ENCODE results near the gene KIF1B.
"Not testable (repeated sequence)": the region's sequence is repeated elsewhere in the genome, so short reads cannot be mapped to it uniquely, and the experiment has no call there.

The KIF1B gene

DNA sequence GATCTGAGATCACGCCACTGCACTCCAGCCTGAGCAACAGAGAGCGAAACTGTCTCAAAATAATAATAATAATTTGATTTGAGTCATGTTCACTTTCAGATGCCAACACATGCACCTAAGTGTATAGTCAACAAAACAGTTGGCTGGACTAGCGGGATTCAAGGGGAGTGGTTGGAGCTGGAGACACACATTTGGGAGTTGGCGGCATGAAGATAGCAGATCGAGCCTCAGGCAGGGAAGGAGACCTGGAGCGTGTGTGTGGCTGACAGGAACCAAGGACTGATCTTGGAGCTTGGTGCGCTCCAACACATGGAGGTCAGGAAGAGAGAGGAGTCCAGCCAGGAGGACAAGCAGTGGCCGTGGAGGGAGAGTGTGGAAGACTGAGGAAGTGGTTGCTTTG lies 173.8 kb downstream of the KIF1B start:
- DNase-seq: no peak

DNA sequence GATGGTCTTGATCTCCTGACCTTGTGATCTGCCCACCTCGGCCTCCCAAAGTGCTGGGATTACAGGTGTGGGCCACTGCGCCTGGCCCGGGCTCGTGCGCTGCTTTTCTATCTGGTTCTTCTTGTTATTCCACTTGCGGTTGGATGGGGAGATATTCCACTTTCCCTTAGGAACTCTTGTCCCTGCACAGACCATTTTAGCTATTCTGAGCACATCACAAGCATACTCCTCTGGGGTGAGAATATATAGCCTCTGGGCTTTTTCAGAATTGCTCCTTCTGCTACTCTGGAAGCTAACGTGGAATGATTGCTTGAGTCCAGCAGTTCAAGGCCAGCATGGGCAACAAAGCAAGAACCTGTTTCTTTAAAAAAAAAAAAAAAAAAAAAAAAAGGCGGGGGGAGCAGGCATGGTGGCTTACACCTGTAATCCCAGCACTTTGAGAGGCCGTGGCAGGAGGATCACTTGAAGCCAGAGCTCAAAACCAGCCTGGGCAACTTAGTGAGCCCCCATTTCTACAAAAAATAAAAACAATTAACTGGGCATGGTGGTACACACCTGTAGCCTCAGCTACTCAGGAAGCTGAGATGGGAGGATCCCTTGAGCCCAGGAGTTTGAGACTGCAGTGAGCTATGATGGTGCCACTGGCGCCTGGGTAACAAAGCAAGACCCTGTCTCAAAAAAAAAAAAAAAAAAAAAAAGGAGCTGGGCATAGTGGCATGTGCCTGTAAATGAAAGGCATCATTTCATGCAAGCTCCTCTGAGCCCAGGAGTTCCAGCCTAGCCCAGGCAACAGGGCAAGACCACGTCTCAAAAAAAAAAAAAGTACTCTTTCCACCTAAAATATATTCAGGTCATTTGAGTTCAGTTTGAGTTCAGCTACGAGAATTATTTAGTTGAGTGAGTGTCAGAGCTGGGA lies 176.6 kb downstream of the KIF1B start:
- no peak for DNase-seq

DNA sequence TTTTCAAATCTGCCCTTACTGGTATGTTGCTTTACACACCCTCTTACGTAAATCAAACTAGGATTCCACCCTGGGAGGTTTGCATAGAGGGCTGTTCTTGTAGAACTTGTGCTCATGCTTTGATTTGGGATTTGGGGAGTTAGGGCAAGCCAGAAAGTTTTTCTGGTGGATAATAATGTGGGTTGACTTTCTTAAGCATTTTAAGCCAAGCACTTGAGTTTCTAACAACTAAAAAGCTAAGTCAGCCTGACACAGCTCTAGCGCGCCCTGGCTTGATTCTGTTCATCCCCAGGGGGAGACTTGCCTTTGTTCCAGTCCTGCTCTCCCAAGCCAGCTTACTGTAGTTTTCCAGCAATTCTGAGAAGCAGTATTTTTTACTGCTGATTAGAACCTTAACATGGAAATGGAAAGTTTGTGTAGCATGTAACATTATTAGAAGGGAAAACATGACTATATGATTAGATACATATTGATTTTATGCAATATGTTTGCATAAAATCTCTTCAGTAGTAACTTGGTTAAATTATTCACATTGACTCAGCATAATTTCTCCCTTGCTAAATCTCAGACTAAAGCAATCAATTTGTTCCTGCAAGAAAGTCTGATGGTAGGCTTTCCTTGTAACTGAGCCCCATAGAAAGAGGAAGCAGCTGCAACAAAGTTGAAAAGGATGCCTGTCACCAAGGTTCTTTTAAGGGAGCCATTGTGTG lies 177.5 kb downstream of the KIF1B start:
- peak in 15 of 58 donors; percentile 3 to 24 (median 6) for DNase-seq

DNA sequence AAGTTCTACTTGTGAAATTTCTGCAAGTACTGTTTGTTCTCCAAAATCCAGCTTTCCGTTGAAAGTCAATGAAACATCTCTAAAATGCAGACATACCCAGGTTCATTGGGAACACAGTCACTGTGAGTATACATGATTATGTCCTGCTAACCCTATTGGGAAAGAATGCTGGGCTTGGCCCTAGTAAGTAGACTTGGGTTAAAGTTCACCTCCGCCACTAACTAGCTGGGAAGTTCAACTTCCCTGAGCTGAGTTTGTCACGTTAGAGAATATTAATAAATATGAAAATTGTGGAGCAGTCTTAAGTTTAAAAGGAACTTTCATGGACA lies 178.0 kb downstream of the KIF1B start:
- no peak for DNase-seq

DNA sequence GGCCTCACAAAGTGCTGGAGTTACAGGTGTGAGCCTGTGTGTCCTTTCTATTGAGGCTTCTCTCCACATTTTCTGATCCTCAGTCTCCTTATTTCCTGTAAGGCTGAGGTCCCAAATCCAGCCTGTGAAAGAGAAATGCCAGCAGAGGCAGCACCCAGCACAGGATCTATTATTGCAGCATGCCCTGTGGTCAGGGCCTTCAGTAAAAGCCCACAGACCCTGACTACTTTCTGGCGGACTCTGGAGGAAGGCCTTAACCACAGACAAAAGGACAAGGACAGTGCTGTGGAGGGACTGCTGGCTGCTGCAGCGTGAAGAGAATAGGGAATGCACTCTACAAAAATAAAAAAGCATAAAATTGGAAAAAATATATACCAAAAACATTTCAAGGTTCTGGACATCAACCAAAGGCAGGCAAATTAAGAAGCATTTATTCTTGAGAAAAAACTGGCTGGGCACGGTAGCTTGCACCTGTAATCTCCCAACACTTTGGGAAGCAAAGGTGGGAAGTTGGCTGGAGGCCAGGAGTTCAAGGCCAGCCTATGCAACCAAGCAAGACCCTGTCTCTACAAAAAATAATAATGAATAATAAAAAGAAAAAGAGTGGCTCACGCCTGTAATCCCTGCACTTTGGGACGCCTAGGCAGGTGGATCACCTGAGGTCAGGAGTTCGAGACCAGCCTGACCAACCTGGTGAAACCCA lies 179.1 kb downstream of the KIF1B start:
- no peak for DNase-seq

DNA sequence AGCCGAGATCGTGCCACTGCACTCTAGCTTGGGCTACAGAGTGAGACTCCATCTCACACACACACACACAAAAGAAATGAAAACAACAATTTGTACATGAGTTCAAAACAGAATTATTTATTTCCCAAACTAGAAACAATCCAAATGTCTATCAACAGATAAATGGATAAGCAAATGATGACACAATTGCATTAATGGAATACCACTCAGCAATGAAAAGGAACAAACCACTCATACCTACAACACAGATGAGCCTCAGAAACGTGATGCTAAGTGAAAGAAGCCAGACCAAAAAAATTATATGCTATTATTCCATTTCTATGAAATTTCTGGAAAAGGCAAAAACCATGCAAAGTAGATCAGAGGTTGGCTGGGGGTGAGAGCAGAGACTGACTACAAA lies 186.5 kb downstream of the KIF1B start:
- DNase-seq: no peak

DNA sequence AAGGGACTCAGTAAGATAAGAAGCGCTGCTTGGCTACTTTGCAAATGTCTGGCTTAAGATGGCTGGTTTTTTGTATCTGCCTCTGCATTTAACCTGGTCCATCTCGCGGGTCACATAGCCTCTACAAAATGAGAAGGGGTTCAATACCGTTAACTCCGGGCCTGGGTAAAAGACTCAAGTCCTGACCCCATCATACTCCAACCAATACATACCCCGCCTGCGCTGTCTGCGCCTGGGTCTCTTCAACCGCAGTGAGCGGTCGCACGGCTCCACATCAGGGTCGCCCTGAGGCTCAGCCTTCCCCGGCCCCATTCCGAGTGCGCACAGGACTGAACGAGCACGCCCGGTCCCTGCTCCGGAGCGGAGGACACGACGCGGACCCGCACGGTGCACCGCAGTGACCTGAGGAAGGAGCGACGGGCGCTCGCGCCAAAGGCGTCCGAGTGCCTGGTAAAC lies 187.9 kb downstream of the KIF1B start:
- DNase-seq: peak in 1 of 58 donors; percentile 56

DNA sequence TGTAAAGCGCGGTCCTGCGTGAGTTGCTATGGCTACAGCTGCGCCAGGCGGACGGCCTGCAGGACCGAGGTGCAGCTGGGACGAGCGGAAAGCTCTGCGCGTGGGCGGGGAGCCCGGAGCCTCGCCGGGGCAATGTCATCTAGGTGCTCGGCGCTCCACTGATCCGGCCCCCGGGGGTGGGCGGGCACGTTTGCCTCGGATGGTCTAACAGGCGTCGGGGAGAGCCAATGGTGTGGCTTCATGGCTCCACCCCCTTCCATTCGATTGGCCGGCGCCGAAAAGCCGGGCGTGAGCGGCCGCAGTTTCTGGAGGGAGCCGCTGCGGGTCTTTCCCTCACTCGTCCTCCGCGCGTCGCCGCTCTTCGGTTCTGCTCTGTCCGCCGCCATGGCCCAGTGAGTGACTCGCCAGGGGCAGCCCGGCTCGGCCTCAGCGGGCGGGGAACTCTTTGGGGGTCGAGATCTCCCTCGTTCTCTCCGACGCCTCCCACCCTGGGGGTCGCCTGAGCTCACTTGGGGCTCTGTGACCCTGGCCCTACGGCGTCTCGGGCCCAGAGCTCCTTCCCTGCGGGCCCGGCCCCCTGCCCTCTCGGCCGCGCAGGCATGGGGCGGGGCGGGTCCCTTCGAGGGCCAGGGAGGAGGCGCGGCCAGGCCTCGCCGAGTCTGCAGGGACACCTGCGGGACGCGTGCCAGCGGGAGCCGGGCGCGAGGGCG lies 188.5 kb downstream of the KIF1B start, which contains the start of gene PGD:
Gene PGD (plus strand): TSS at position 331 of the 710 bp plus-strand sequence. CDS start 54 bp downstream, at position 385.
- DNase-seq: peak; percentile 83 to 99 (median 97)

DNA sequence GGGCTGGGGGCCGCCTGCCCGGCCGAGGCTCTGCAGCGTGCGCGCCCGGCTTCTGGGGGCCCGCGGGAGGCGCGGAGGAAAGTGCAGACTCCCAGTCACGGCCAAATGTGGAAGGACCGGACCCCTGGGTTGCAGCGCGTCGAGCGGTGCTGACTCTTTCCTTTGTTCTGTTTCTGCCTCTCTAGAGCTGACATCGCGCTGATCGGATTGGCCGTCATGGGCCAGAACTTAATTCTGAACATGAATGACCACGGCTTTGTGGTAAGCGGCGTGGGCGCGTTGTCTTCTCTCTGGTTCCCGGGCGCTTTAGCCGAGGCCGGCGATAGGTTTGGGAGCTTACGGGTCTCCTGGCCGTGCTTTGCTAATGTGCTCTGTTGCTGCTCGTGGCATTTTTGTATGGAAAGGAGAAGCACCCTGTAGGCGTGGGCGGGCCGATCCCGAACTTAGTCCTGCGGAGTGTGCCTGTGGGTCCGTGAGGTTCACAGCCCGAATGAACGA lies 189.1 kb downstream of the KIF1B start:
- peak in 11 of 58 donors; percentile 10 to 49 (median 32) for DNase-seq

DNA sequence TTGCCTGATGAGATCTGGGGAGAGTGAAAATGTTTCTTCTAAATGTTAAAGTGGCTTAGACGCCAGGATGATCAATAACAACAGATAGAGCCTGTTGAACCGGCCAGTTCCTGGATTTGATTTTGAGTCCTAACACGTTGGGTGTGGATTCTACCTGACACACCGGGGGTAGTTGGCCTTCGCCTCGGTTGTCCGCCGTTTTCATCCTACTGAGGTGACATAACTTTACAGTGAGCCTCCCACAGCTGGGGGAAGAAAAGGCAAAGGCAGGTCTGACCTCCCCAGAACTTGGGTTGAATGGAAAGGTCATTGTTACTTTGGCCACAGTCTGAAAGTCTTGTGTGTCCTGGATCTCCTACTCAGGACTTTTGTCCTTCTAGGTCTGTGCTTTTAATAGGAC lies 189.6 kb downstream of the KIF1B start:
- no peak for DNase-seq

DNA sequence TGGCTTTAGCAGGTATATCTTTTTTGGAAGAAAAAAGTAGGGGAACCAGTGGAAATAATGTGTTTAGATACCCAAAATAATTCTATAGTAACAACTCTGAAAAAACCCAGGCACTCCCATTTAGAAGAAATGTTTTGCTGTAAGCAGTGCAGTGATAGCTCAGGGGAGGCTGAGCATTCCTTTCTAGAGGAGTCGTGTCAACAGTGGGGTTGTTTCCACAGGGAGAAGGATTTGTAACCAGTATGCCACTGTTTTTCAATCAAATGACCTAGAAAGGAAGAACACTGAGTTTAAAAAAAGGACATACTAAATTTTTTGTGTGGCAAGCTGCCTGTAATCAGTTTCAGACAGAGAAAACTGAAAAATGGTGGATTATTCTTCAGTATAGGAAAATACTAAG lies 190.9 kb downstream of the KIF1B start:
- no peak for DNase-seq

DNA sequence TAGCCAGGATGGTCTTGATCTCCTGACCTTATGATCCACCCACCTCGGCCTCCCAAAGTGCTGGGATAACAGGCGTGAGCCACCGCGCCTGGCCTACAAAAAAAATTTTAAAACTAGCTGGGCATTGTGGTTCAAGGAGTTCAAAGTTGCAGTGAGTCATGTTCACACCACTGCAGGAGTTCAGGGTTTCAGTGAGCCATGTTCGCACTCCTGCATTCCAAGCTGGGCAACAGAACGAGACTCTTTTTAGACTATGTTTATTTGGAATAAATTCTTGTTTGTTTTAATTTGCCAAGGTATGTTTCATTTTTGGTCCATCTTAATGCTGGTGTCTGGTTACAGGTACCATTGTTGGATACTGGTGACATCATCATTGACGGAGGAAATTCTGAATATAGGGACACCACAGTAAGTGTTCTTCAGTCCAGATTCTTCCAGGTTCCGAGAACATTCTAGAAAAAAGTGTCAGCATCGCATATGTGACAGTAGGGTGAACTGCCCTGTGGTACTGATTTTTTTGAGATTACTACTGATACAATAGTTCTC lies 192.4 kb downstream of the KIF1B start:
- DNase-seq: no peak

DNA sequence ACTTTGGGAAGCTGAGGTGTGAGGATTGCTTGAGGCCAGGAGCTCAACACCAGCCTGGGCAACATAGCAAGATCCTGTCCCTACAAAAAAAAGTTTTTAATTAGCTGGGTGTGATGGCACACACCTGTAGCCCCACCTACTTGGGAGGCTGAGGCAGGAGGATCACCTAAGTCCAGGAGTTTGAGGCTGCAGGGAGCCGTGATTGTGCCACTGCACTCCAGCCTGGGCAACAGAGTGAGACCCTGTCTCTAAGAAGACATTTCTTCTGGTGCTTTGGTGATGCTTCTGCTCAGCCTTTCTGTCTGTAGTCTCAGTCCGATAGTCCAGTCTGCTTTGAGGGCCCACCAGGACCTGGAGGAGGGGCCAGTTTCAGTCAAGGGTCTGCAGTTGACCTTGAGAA lies 196.8 kb downstream of the KIF1B start:
- no peak for DNase-seq

DNA sequence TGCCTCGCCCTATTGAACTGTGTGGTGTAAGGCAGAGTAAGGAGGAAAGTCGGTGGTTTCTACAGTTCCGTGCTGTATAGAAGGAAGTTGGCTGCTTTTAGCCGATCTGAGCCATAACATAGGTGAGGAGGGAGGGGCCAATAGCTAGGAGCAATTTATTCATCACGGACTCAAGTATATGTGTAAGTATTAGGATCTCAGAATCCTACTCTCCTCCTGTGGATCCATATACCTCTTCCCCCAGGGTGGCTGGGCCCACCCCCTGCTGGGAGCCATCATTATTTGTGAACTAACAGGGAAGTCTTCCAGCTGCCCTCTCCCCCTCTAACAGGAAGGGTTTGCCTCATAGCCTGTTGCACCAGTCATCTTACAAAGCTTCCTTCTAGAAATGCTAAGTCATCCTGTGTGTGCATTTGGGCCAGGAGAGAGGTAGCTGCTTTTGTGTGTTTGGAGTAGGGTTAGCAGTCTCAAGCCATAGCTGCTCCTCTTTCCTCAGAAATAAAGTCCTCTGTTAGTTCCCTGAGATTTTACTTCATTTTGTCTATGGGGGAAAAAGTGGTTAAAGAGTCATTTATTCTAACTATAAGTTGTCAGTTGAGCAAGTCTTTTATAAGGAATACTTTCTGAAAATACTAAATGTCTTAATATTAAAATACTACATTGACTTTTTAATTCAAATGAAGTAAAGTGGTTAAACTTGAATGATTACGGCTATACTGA lies 205.0 kb downstream of the KIF1B start:
- DNase-seq: peak in 5 of 58 donors; percentile 6 to 16 (median 8)

DNA sequence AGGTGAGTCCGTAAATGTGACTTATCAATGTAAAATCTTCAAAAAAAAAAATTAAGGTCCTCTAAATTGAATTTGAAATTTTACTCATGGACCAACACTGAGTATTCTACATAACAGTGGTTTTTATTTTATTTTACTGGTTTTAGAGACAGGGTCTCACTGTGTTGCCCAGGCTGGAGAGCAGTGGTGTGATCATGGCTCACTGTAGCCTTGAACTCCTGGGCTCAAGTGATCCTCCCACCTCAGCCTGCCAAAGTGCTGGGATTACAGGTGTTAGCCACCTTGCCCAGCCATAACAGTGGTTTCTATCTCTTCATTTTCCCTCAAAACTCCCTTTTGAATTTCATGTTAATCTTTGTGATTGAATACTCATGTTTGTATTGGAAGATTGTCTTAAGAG lies 205.6 kb downstream of the KIF1B start:
- DNase-seq: not testable (repeated sequence)

DNA sequence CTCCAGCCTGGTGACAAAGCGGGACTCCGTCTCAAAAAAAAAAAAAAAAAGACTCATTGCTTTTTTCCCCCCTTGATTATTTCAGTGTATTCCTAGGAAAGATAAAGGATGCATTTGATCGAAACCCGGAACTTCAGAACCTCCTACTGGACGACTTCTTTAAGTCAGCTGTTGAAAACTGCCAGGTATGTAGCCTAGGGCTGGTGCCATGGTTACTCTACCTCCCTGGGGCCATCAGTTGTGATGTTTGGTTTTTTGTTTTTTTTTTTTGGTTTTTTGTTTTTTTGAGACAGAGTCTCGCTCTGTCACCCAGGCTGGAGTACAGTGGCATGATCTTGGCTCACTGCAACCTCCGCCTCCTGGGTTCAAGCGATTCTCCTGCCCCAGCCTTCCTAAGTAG lies 208.4 kb downstream of the KIF1B start:
- not testable (repeated sequence) for DNase-seq

DNA sequence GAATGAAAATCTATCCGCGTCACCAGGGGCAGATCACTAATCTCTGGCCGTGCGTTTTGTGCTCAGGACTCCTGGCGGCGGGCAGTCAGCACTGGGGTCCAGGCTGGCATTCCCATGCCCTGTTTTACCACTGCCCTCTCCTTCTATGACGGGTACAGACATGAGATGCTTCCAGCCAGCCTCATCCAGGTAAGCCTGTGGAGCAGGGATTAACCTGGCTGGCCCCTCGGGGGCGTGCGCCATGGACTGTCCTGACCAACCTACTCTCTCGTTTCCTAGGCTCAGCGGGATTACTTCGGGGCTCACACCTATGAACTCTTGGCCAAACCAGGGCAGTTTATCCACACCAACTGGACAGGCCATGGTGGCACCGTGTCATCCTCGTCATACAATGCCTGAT lies 209.0 kb downstream of the KIF1B start:
- DNase-seq: no peak

DNA sequence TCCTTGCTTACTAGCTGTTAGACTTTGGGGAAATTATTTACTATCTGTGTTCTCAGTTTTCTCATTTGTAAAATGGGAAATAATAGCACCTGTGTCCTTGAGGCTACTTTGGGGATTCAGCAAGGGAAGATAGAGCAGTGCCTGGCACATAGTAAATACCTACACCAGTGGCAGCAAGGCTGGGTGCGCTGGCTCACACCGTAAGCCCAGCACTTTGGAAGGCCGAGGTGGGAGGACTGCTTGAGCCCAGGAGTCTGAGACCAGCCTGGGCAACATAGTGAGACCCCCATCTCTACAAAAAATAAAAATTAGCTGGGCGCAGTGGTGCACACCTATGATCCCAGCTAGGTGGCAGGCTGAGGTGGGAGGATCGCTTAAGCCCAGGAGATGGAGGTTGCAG lies 211.3 kb downstream of the KIF1B start:
- DNase-seq: no peak

DNA sequence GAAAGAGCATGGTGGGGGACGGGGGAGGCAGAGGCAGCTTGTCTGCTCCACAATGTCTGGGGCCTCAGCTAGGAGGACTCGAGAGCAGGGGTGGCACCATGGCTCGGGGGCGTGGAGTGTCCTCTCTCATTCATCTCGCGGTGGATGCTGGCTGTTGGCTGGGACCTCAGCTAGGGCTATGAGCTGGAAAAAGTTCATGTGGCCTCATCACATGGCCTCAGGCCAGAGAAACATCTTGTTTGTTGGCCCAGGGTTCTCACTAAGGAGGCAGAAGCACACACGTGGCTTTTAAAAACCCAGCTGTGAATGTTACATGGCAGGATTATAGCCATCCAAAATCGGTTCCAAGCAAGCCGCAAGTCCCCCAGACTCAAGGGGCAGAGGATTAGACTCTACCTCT lies 213.7 kb downstream of the KIF1B start:
- DNase-seq: peak in 2 of 58 donors; percentile 7 to 14

DNA sequence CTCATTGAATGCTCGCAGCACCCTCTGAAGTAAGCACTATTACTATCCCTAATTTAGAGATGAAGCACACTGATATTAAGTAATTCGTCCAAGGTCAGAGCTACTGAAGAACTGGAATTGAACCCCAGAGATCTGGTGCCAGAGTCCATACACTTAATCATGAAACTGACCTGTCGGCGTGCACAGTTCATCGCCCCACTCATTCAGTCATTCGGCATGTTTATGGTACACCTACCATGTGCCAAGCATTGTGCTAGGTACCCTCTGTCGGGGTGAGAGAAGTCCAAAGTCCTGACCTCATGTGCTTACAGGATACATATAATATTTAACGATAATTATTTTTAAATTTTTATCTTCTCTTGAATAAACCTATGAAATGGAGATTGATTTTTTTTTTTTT lies 214.3 kb downstream of the KIF1B start:
- DNase-seq: no peak

All from anterior cingulate cortex (tissue), 58 donors.